DMS 273 treated with DMSO at 0.1 percent for 48 hours (cell line): ENCODE results near the gene GSTT4.
"Not testable (repeated sequence)": the region's sequence is repeated elsewhere in the genome, so short reads cannot be mapped to it uniquely, and the experiment has no call there.

Experiments
- DNase-seq: peaks from one replicate; lab custom pipeline; 2025; lab: John Stamatoyannopoulos, UW

The GSTT4 gene

DNA sequence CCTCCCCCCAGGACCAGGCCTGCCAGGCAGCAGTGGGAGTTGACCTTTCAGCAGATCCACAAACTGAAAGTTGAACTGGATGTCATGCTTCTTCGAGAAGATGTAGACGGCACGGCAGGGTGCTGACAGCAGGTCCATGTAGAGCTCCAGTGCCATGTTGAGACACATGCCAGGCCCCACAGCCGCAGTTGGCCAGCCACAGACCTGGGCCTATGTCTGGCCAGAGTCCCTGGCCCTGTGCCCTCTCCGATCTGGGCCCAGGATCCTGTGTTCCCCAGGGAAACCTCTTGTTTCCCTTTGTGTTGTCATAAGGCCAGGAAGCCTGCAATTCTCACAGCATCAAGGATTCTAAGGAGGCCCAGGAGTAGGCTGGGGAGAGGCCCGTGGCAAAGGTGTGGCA, at the start of gene GSTT4:
TSS of gene GSTT4 (minus strand) at position 253 of the 400 bp plus-strand sequence. CDS start at position 156, 97 bp downstream.
- DNase-seq, result no peak

DNA sequence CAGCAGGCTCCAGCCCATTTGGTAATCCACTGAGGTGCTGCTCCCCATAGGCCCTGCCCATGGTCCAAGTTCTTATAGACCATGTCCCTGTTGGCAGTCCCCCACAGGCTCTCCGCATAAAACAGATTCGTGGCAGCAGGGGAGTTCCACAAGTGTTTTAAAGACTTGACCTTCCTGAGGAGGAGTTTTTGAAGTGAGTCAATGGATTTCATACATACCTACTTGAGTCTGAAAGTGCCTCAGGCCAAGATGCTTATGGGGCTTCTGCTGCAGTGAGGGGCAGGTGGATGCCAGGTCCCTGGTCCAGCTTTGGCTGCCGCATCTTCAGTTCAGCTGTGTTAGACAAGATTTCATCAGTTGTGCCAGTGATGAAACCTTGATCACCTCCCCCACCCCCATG, 49.1 kb upstream of the GSTT4 start:
- no peak for DNase-seq

DNA sequence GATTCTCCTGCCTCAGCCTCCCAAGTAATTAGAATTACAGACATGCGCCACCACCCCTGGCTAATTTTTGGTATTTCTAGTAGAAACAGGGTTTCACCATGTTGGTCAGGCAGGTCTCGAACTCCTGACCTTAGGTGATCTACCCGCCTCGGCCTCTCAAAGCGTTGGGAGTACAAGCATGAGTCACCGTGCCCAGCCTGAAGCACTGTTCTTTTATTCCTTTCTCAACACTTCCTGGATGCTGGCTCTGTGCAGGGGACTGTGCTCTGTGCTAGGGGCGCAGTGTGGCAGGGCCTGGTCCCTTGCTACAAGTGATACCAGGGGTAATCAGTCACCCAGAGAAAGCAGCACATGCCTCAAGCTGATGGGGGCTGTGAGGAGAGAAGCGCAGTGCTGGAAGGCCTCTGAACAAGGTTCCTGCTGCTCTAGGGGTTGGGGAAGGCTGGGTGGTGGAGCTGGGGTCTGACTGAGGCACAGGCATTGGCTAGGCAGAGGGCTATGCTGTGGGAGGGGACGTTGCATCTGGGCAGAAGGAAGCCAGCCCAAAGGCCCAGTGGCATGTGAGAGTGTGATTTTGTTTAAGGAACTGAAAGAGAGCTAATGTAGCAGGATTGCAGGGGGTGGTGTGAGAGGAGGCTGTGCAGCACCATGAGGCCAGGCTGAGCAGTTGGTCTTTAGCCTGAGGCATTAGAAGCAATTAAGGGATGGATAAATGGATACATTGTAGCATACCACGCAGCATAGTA, 48.4 kb upstream of the GSTT4 start:
- no peak for DNase-seq

GRCh38 chr22:24051568-24051967, 46.3 kb upstream of the GSTT4 start:
- no peak for DNase-seq

DNA sequence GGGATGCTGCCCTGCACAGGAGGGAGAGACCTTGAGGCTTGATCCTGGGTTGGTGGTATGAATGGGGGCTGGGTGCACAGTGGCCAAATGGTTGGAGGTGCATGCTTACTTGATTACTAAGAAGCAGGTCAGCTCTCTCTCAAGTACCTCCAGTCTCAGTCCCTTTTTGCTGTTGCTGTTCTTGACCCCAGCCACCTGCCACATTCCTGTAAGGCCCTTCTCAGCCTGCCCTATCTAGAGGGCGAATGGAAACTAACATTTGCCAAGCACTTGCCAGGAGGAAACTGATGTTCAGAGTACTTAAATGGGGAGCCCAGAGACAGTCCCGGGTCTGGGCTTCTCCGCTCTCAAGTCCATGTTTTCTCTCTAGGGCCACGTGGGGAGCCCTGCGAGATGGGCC, 45.8 kb upstream of the GSTT4 start:
- DNase-seq, result no peak

DNA sequence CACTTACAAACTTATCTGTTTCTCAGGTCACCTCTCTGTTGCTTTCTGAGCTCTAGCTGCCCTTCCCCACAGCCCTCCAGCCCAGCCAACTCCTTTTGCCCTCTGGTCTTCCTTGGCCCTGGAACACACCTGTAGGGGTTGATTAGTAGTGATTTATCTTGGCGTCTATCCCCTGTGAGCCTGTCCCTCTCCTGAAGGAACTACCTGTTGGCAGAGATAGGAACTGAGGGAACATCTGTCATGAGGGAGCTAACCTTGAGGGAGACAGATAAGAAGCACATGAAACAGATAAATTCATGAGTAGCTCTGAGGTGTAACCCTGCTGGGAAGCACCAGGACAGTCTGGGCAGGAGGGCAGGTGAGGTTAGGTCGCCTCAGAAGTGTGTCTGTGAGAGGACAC, 44.7 kb upstream of the GSTT4 start:
- no peak for DNase-seq

DNA sequence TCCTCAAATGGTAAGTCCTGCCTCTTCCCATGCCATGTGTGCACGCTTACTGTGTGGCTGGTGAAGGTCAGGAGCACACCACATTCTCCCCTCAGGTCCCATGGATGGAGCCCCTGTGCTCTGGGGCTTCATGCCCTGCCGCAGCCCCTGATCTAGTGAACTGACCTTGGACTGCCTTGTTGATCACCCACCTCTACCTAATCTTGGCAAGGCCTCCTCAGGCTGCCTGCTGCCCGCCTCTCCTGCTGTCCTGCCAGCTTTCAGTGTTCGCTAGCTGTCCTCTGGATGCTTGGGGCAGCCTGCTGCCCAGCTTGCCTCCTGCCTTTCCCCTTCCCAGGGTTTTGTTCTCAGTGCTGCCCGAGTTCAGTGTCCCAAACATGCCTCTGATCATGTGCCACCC, 44.0 kb upstream of the GSTT4 start:
- DNase-seq, result no peak

- DNase-seq, result no peak
Observed at GRCh38 chr22:24046024-24046423, 40.8 kb upstream of the GSTT4 start.

DNA sequence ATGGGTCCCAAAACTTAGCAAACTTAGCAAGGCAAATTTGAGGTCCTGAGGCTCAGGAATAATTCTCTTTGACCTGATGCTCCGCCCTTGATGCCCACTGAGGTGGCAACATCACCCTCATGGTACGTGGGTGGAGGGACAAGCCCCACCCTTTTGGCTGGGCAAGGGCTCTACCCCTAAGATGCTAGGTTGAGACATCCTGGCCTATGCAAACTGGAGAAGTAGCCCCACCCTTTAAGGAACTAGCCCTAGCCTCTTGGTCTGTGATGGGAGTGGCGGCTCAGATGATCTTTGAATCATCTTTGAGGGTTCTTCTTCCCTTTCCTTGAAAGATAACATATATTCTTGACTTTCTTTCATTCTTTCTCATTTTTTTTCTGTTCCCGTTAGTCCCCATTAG, 38.7 kb upstream of the GSTT4 start:
- no peak for DNase-seq

DNA sequence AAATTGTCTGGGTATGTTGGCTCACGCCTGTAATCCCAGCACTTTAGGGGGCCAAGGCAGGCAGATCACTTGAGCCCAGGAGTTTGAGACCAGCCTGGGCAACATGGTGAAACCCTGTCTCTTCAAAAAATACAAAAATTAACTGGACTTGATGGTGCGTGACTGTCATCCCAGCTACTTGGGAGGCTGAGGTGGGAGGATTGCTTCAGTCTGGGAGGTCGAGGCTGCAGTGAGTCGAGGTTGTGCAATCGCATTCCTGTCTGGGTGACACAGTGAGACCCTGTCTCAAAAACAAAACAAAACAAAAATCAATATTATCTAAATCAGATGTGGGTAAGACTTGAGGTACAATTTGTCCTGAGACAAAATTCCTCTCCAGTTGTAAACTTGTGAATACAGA, 38.2 kb upstream of the GSTT4 start:
- DNase-seq, result not testable (repeated sequence)

GRCh38 chr22:24040946-24041345, 35.7 kb upstream of the GSTT4 start:
- DNase-seq, result no peak

DNA sequence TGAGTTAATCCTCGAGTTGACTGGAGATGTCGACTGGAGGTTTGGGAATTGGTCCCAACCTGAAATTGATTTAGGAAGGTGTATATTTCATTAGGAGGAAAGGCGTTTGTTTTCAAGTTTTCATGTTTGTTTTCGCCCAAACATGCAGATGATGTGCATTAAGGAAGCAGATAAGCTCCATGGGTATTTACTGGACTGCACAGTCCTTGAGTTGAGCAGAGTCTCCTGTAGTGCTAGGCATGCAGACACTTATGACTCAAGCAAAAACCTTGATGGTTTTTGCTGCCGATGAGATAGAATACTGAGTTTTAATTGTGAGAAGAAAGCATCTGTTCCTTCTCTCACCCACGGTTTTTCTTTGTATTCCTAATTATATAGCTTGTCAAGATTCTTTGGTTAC, 33.8 kb upstream of the GSTT4 start:
- no peak for DNase-seq

GRCh38 chr22:24037851-24038765, 32.9 kb upstream of the GSTT4 start:
- no peak for DNase-seq

DNA sequence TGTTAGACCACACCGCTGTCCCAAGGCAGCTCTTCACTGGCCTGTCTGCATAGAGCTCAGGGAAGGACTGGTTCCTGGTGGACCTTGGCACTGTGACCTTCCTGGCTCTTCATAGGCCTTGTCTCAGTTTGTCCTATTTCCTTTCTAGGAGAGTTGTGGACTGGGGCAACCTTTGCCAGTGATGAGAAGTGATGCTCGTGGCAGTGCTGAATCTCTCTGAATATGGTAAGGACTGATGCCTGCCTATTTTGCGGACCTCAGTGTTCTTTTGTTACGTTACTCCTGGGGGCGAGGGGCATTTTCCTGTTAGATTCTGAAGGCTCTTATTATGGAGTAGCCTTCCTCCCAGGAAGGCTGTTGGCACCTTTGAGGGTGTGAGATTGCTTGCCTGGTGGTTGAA, 30.0 kb upstream of the GSTT4 start:
- no peak for DNase-seq

DNA sequence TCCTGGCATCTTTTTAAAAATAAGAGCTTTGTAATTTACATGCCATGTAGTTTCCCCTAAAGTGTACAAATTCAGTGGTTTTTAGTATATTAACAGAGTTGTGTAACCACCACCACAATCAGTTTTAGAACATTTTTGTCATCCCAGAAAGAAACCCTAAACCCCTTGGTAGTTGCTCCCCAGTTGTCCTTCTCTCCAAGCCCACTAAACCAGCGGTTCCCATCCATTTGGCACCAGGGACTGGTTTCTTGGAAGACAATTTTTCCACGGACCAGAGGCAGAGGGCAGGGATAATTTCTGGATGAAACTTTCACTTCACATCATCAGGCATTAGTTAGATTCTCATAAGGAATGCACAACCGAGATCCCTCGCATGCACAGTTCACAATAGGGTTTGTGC, 28.5 kb upstream of the GSTT4 start:
- DNase-seq, result no peak

DNA sequence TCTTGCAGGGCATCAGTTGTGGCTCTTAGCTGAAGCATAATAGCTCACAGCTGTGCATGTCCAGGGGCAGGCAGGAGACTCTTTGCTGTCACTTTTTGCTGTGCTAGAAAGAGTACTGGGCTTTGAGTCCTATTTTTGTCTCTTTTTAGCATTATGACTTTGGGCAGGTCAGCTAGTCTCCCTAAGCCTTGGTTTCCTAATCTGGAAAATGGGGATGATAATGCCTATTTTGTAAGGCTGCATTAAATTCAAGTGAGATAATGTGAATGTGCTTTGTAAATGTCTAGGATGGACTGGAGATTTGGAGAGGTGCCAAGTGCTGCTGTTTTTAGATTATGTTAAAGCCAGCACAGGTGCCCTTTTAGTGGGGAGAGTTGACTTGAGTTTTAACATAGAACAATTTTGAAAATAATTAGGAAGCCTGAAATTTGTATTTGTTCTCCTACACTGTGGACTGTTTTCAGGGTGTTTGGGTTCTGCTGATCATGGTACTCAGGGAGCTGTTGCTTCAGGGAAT, 25.0 kb upstream of the GSTT4 start:
- DNase-seq, result no peak

GRCh38 chr22:24029304-24029703, 24.1 kb upstream of the GSTT4 start:
- DNase-seq, result no peak

GRCh38 chr22:24028533-24028932, 23.3 kb upstream of the GSTT4 start:
- no peak for DNase-seq

DNA sequence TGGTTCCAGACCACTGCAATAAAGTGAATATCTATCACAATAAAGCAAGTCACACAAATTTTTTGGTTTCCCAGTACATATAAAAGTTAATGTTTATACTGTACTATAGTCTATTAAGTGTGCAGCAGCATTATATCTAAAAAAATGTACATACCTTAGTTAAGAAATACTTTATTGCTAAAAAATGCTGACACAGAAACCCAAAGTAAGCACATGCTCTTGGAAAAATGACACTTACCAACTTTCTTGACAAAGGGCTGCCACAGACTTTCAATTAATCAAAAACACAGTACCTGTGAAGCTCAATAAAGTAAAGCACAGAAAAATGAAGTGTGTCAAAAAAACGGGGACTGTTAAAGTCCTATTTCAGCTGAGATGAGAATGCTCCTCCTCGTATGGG, 22.7 kb upstream of the GSTT4 start:
- no peak for DNase-seq

DNA sequence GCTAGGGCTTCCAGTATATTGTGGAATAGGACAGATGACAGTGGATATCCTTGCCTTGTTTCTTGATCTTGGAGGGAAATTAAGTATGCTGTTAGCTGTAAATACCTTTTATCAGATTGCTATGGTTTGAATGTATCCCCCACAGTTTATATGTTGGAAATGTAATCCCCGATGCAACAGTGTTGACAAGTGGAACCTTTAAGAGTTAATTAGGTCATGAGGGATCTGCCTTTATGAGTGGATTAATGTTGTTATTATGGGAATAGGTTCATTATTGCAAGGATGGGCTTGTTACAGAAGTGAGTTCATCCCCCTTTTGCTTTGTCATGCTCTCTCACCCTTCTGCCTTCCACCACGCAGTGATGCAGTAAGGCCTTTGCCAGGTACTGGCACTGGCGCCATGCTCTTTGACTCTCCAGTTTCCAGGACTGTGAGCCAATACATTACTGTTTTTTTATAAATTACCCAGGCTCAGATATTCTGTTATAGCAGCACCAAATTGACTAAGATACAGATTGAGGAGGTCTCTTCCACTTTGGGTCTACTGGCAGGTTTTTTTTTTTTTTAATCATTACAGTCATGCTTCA, 22.2 kb upstream of the GSTT4 start:
- DNase-seq, result no peak

GRCh38 chr22:24026733-24027132, 21.5 kb upstream of the GSTT4 start:
- DNase-seq, result no peak

- DNase-seq, result no peak
Observed at GRCh38 chr22:24026056-24026455, 20.8 kb upstream of the GSTT4 start.

GRCh38 chr22:24025475-24025874, 20.2 kb upstream of the GSTT4 start:
- DNase-seq, result no peak
